Mesenchymal stem cell (in vitro differentiated cells and primary cell): ENCODE measurements around the gene PNPLA1.

Experiments
- DNase-seq: peaks from one replicate; pipeline ENCODE4 v3.0.0-alpha.2; 2013
- H2AFZ ChIP-seq: one replicate; pipeline ENCODE4 v1.6.1; 2013; ENCODE audit warnings: low read depth, mild to moderate bottlenecking, control low read depth, inconsistent platforms, low read length, moderate library complexity
- H2AK5ac ChIP-seq: 2 replicates; pipeline ENCODE4 v1.6.1; 2013; ENCODE audit warnings: low read length, moderate library complexity, mild to moderate bottlenecking, inconsistent platforms; ENCODE audit not compliant: severe bottlenecking
- H2BK120ac ChIP-seq: one replicate; pipeline ENCODE4 v1.6.1; 2013; ENCODE audit warnings: low read depth, mild to moderate bottlenecking, inconsistent platforms, low read length, moderate library complexity
- H2BK12ac ChIP-seq, 2 experiments: one replicate each; pipeline ENCODE4 v1.6.1; 2013; ENCODE audit warnings: inconsistent platforms in 2 of 2, low read length in 2 of 2, mild to moderate bottlenecking in 2 of 2, moderate library complexity in 2 of 2, control low read depth in 1 of 2
- H2BK15ac ChIP-seq: one replicate; pipeline ENCODE4 v1.6.1; 2013; ENCODE audit warnings: mild to moderate bottlenecking, low read depth, inconsistent platforms; ENCODE audit not compliant: poor library complexity, severe bottlenecking
- H2BK5ac ChIP-seq: 2 replicates; pipeline ENCODE4 v1.6.1; 2013; ENCODE audit warnings: low read depth, mild to moderate bottlenecking, low read length, control low read depth, inconsistent platforms; ENCODE audit not compliant: poor library complexity, severe bottlenecking
- H3K14ac ChIP-seq, 2 experiments: one replicate each; pipeline ENCODE4 v1.6.1; 2013; ENCODE audit warnings: inconsistent platforms in 2 of 2, low read length in 2 of 2, control low read depth in 1 of 2, mild to moderate bottlenecking in 1 of 2, moderate library complexity in 1 of 2
- H3K18ac ChIP-seq, 2 experiments: one replicate each; pipeline ENCODE4 v1.6.1; 2013; ENCODE audit warnings: inconsistent platforms in 2 of 2, low read length in 2 of 2, control low read depth in 1 of 2, low read depth in 1 of 2, mild to moderate bottlenecking in 1 of 2
- H3K23ac ChIP-seq, 2 experiments: one replicate each; pipeline ENCODE4 v1.6.1; 2013; ENCODE audit warnings: inconsistent platforms in 2 of 2, low read length in 2 of 2, mild to moderate bottlenecking in 2 of 2, moderate library complexity in 2 of 2, control low read depth in 1 of 2
- H3K27ac ChIP-seq: 2 replicates; pipeline ENCODE4 v1.5.1; 2013; ENCODE audit warnings: mild to moderate bottlenecking, moderate library complexity, low read length, control low read depth, inconsistent platforms; ENCODE audit not compliant: poor library complexity, severe bottlenecking
- H3K27me3 ChIP-seq, 2 experiments: 2 replicates each; pipeline versions ENCODE4 v1.6.1 to v1.7.0; 2013; ENCODE audit warnings: low read length in 2 of 2, mild to moderate bottlenecking in 2 of 2, moderate library complexity in 2 of 2, control low read depth in 1 of 2, inconsistent platforms in 1 of 2; ENCODE audit not compliant: control insufficient read depth in 1 of 2, insufficient read depth in 1 of 2
- H3K36me3 ChIP-seq, 2 experiments: 2 replicates each; pipeline versions ENCODE4 v1.6.1 to v1.7.0; 2013; ENCODE audit warnings: low read length in 2 of 2, control low read depth in 1 of 2, inconsistent platforms in 1 of 2, low read depth in 1 of 2, mild to moderate bottlenecking in 1 of 2; ENCODE audit not compliant: insufficient read depth in 2 of 2, control insufficient read depth in 1 of 2
- H3K4ac ChIP-seq, 2 experiments: one replicate each; pipeline ENCODE4 v1.6.1; 2013; ENCODE audit warnings: inconsistent platforms in 2 of 2, low read length in 2 of 2, mild to moderate bottlenecking in 2 of 2, moderate library complexity in 2 of 2, control low read depth in 1 of 2, low read depth in 1 of 2
- H3K4me1 ChIP-seq: 2 replicates; pipeline ENCODE4 v1.6.1; 2013; ENCODE audit warnings: low read depth, low read length, control low read depth; ENCODE audit not compliant: control insufficient read depth, insufficient read depth
- H3K4me2 ChIP-seq: 2 replicates; pipeline ENCODE4 v1.6.1; 2013; ENCODE audit warnings: low read length, mild to moderate bottlenecking, inconsistent platforms; ENCODE audit not compliant: poor library complexity, severe bottlenecking
- H3K4me3 ChIP-seq, 2 experiments: 2 replicates each; pipeline versions ENCODE4 v1.5.1 to v1.7.0; 2013; ENCODE audit warnings: low read length in 2 of 2, mild to moderate bottlenecking in 2 of 2, control low read depth in 1 of 2, low read depth in 1 of 2; ENCODE audit not compliant: insufficient read depth in 1 of 2
- H3K79me1 ChIP-seq: replicated peaks from 2 replicates; pipeline ENCODE4 v1.6.1; 2013; ENCODE audit warnings: mild to moderate bottlenecking, control low read depth, low read length, inconsistent platforms; ENCODE audit not compliant: poor library complexity, severe bottlenecking
- H3K9ac ChIP-seq: 2 replicates; pipeline ENCODE4 v1.7.0; 2013; ENCODE audit warnings: mild to moderate bottlenecking, low read length, moderate library complexity
- H3K9me3 ChIP-seq: 2 replicates; pipeline ENCODE4 v1.7.0; 2013; ENCODE audit warnings: mild to moderate bottlenecking, low read length; ENCODE audit not compliant: control insufficient read depth
- H4K8ac ChIP-seq: one replicate; pipeline ENCODE4 v1.6.1; 2013; ENCODE audit warnings: inconsistent platforms, mild to moderate bottlenecking, low read length, moderate library complexity
- H4K91ac ChIP-seq: one replicate; pipeline ENCODE4 v1.6.1; 2013; ENCODE audit warnings: mild to moderate bottlenecking, low read length, inconsistent platforms
- WGBS: methylation state at CpG from one replicate; pipeline ENCODE4 v1.1.7; 2013; ENCODE audit warnings: mixed read lengths; 5-methylcytosine and 5-hydroxymethylcytosine counted together

Gene PNPLA1

GRCh38 chr6:36327919-36328236, 58.0 kb downstream of the PNPLA1 start:
- no peak overlapping the region for H3K27ac ChIP-seq
- no peak overlapping the region for H4K8ac ChIP-seq
- H2BK12ac ChIP-seq: no peak overlapping the region
- H3K36me3 ChIP-seq: no peaks in the 10 kb centered on the region
- H2BK5ac ChIP-seq: no peak overlapping the region
- no peak overlapping the region for H3K9ac ChIP-seq
- H4K91ac ChIP-seq: no peak overlapping the region
- H3K23ac ChIP-seq: no peak overlapping the region
- H3K4me3 ChIP-seq: no peak overlapping the region
- H3K4me2 ChIP-seq: no peak overlapping the region
- H2AFZ ChIP-seq: no peak overlapping the region
- H3K4me1 ChIP-seq: peaks cover 11% of the 10 kb centered on the region
- peaks cover 63 to 86% of the 10 kb centered on the region in 2 experiments for H3K27me3 ChIP-seq
- no peak overlapping the region for H3K18ac ChIP-seq
- DNase-seq: no peak
- no peak overlapping the region for H2BK120ac ChIP-seq
- H3K4ac ChIP-seq: no peak overlapping the region
- H3K79me1 ChIP-seq: no peaks in the 10 kb centered on the region
- no peak overlapping the region for H3K14ac ChIP-seq
- H2BK15ac ChIP-seq: no peak overlapping the region
- no peak overlapping the region for H2AK5ac ChIP-seq
- H3K9me3 ChIP-seq: no peaks in the 10 kb centered on the region

- no peak overlapping the region for H2BK5ac ChIP-seq
- H3K36me3 ChIP-seq: no peaks in the 10 kb centered on the region
- no peak overlapping the region for H3K14ac ChIP-seq
- H3K23ac ChIP-seq: no peak overlapping the region
- H3K9me3 ChIP-seq: no peaks in the 10 kb centered on the region
- no peak overlapping the region for H3K27ac ChIP-seq
- DNase-seq: no peak
- no peaks in the 10 kb centered on the region for H3K79me1 ChIP-seq
- peaks cover 70 to 89% of the 10 kb centered on the region in 2 experiments for H3K27me3 ChIP-seq
- H2AFZ ChIP-seq: no peak overlapping the region
- H3K4ac ChIP-seq: no peak overlapping the region
- H3K4me3 ChIP-seq: no peak overlapping the region
- no peak overlapping the region for H3K4me2 ChIP-seq
- peaks cover 8% of the 10 kb centered on the region for H3K4me1 ChIP-seq
- no peak overlapping the region for H3K18ac ChIP-seq
- H2BK15ac ChIP-seq: no peak overlapping the region
- WGBS: 83% methylated on average over 7 of the region's 7 CpGs
- H4K91ac ChIP-seq: no peak overlapping the region
- H2BK12ac ChIP-seq: no peak overlapping the region
- H2BK120ac ChIP-seq: no peak overlapping the region
- H2AK5ac ChIP-seq: no peak overlapping the region
- no peak overlapping the region for H3K9ac ChIP-seq
- no peak overlapping the region for H4K8ac ChIP-seq
Measured at GRCh38 chr6:36328600-36328999, 58.7 kb downstream of the PNPLA1 start.

GRCh38 chr6:36329798-36330291, 60.0 kb downstream of the PNPLA1 start:
- H3K14ac ChIP-seq: no peak overlapping the region
- no peak for DNase-seq
- H3K9ac ChIP-seq: no peak overlapping the region
- no peak overlapping the region for H4K8ac ChIP-seq
- no peak overlapping the region for H3K27ac ChIP-seq
- H3K23ac ChIP-seq: no peak overlapping the region
- H2BK12ac ChIP-seq: no peak overlapping the region
- H4K91ac ChIP-seq: no peak overlapping the region
- no peaks in the 10 kb centered on the region for H3K9me3 ChIP-seq
- H3K4me1 ChIP-seq: peaks cover 8% of the 10 kb centered on the region
- no peak overlapping the region for H2BK120ac ChIP-seq
- 64% methylated on average over 14 of the region's 14 CpGs for WGBS
- no peaks in the 10 kb centered on the region for H3K79me1 ChIP-seq
- no peak overlapping the region for H2AFZ ChIP-seq
- no peak overlapping the region for H2AK5ac ChIP-seq
- H2BK5ac ChIP-seq: no peak overlapping the region
- H2BK15ac ChIP-seq: no peak overlapping the region
- no peak overlapping the region for H3K4me2 ChIP-seq
- no peaks in the 10 kb centered on the region for H3K36me3 ChIP-seq
- no peak overlapping the region for H3K4ac ChIP-seq
- no peak overlapping the region for H3K4me3 ChIP-seq
- H3K27me3 ChIP-seq: peaks cover 81 to 94% of the 10 kb centered on the region in 2 experiments
- H3K18ac ChIP-seq: no peak overlapping the region

GRCh38 chr6:36330366-36330765, 60.5 kb downstream of the PNPLA1 start:
- H2BK12ac ChIP-seq: no peak overlapping the region
- H3K9me3 ChIP-seq: no peaks in the 10 kb centered on the region
- H3K18ac ChIP-seq: no peak overlapping the region
- H3K4me3 ChIP-seq: no peak overlapping the region
- H3K27ac ChIP-seq: no peak overlapping the region
- no peak overlapping the region for H2BK120ac ChIP-seq
- H2AFZ ChIP-seq: no peak overlapping the region
- peaks cover 81 to 95% of the 10 kb centered on the region in 2 experiments for H3K27me3 ChIP-seq
- H2AK5ac ChIP-seq: no peak overlapping the region
- no peak overlapping the region for H3K4me2 ChIP-seq
- H3K14ac ChIP-seq: no peak overlapping the region
- no peak overlapping the region for H3K4ac ChIP-seq
- no peaks in the 10 kb centered on the region for H3K36me3 ChIP-seq
- no peak overlapping the region for H3K23ac ChIP-seq
- H4K8ac ChIP-seq: no peak overlapping the region
- H3K9ac ChIP-seq: no peak overlapping the region
- H2BK5ac ChIP-seq: no peak overlapping the region
- H3K4me1 ChIP-seq: peaks cover 7% of the 10 kb centered on the region
- no peaks in the 10 kb centered on the region for H3K79me1 ChIP-seq
- WGBS: 89% methylated on average over 13 of the region's 14 CpGs
- no peak overlapping the region for H2BK15ac ChIP-seq
- no peak overlapping the region for H4K91ac ChIP-seq
- no peak for DNase-seq
